Measurements from ENCODE around the gene PHACTR3.

Gene PHACTR3

GRCh38 chr20:59800309-59800708, 196.0 kb downstream of the PHACTR3 start:
- no peak for DNase-seq (ENCODE audit: low read depth)

- no peak for DNase-seq (ENCODE audit: low read depth)
These were observed 197.7 kb downstream of the PHACTR3 start for GRCh38 chr20:59802018-59802417.

DNA sequence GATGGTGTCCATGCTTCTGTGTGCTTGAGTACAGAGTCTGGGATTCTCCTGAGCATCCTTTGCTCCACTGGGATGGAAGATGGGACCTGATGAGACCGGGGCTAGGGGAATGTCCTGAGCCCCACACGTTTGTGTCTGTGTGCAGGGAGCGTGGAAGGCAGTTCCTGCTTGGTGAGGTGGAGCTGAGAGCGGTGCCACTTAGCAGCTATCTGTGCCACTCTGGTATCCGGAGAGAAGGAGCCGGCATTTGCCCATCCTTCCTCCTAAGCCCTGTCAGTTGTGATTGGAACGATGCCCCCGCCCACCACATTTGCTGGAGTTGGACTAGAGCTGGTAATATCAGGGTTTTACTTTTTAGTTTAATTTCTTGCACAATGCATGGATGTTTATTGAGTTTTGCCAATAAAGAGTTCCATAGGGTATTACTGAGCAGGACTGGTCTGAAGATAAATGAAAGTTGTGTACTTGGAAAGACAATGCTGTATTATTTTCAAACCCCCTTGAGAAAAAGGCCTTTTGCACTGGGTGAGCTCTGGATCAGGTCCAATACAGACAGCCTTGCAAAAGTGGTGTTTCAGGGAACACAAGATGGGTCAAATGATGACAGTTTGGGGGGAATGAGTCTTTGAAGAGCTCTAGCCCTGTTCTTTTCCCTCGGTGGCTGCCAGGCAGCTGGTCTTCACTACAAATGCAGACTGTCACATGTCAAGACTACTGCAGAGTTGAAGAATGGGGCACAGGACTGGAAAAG, 198.3 kb downstream of the PHACTR3 start:
- no peak for DNase-seq (ENCODE audit: low read depth)

DNA sequence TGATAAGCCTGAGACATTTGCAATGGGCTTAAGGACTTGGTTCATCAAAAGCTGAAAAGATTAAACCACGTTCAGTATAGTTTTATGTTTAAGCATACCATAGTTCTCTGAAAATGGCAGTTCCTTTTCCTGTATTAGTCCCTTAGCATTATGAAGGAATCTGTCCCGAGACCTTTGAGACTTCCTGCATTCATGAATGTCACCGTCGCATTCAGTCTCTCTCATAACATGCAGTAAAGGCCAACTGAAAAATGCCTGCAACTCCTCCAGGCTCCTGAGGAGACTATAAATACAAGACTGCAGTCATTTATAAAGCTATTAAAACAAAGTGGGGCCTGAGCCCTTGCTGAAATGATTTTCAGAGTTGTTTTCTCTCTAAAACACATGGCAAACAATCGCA, 200.0 kb downstream of the PHACTR3 start:
- no peak for DNase-seq (ENCODE audit: low read depth)

GRCh38 chr20:59804871-59805665, 200.7 kb downstream of the PHACTR3 start:
- no peak for DNase-seq (ENCODE audit: low read depth)

DNA sequence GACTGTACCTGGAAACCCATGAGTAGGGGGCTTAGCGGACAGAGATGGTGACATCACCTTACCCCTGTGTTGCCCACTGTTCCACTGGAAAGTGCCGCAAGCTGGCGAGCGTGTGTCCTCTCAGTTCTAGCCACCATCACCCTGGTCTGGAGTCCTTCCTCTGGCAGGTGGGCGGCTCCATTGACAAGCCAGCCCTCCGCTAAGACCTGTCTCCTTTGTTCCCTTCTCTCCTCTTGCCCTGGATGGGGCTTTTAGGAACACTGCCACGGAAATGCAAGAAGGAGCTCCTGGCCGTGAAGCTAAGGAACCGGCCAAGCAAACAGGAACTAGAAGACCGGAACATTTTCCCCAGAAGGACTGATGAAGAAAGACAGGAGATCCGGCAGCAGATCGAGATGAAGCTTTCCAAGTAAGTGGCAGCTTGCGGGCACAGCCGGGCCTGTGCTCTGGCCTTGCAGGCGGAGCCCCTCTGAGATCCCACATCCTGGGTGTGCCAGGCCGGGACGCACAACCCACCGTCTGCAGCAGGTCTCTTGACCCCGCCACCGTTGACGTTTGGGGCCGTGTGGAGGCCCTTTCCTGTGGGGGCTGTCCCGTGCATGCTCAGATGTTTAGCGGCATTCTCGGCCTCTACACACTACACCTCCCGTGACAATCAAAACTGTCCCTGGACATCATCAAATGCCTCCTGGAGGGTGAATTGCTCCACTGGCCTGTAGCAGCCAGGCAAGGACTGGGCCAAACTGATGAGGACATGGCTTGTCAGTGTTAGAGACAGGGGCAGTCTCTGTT, 201.6 kb downstream of the PHACTR3 start:
- no peak for DNase-seq (ENCODE audit: low read depth)

GRCh38 chr20:59806578-59806975, 202.2 kb downstream of the PHACTR3 start:
- DNase-seq (ENCODE audit: low read depth): no peak

DNA sequence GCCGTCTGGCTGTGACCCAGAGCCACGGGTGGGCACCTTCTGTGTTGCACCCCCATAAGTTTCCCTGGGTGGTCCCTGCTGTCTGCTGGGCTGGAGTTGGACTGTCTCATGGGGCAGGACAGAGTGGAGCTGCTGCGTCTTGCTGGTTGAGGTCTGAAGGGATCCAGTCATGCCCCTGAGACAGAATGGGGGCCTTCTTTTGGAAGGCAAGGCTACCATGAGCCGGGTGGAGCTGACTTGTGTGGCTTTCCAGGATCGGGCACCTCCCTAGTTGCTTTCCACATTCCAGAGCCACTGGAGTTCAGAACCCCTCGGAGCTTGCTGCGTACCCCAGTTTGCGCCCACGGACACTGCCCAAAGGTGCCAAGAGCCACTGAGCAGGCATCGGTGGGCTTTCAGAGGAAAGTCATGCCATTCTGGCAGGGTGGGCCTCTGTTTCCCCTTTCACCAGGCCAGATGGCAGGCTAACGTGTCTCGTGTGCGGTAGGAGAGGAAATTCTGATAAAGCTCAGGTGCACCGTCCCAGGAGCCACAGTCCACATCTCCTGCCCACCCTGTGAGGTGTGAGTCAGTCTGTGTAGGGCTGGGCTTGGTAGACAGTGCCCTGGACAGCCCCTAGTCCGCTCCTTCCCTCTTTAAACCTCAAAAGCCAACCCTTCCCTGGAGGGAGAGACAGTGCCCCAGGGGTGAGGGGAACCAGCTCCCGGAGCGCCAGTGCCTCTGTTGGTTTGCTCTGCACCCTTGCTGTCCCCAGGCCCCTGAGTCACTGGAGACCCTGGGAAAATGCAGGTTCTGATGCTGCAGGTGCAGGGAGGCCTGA, 203.8 kb downstream of the PHACTR3 start:
- DNase-seq (ENCODE audit: low read depth): no peak

- no peak for DNase-seq (ENCODE audit: low read depth)
These were observed 204.5 kb downstream of the PHACTR3 start for GRCh38 chr20:59808729-59809381.

GRCh38 chr20:59809630-59810448, 205.5 kb downstream of the PHACTR3 start:
- DNase-seq (ENCODE audit: low read depth): no peak

DNA sequence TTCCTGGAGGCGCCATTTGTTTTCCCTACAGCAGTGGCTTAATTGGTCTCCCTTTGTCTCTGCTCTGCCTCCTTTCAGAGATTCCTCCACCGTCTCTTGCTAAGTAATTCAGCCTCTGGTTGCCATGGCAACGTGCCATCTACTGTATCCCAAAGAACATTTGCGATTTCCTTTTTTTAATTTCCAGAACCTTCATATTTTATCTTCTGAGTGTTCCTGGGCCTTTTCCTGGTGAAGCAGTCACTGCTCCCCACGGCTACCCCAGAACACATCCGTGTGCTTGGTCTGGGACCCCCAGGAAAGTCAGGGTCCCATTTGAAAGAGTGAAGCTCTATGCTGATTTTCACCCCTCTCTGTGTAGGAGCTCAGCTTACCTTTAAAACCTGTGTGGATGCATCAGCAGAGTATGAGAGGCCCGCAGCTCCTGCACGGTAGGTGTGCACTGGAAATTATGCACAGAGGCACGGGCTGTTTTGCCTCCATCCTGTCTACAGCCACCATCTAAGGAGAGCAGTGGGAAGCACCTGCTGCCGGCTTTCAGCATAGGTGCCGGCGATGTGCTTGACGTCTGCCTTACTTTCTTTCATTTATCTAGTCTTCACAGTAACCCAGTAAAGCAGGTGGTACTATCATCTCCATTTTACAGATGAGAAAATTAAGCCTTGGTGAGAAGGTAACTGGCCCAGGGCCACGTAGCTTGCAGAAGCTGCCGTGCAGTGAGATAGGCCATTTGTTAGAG, 206.3 kb downstream of the PHACTR3 start:
- no peak for DNase-seq (ENCODE audit: low read depth)

DNA sequence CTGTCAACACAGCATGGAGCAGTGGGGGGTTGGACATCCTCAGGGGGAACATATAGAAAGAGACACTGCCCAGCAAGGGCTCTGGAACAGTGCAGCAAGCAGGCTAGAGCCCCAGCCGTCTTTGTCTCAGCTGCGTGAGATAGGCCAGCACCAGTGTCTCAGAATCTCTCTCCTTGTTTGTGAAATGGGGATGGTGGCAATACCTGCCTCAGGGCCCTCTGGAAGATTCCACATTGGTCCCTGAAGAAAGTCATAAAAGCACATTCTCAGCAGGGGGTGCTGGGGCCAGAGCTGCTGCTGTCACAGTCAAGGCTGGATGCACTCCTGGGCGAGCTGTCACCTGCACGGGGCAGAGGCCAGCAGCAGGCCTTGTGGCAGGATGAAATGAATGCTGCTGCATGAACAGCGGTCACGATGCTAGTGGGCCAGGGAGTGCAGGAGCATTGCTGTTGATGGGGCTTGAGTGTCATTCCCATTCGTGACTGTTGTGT, 207.4 kb downstream of the PHACTR3 start:
- no peak for DNase-seq (ENCODE audit: low read depth)

- DNase-seq (ENCODE audit: low read depth): no peak
These were observed 208.2 kb downstream of the PHACTR3 start for GRCh38 chr20:59812286-59813125.

- DNase-seq (ENCODE audit: low read depth): no peak
These were observed 209.0 kb downstream of the PHACTR3 start for GRCh38 chr20:59813126-59813947.

- no peak for DNase-seq (ENCODE audit: low read depth)
These were observed 209.9 kb downstream of the PHACTR3 start for GRCh38 chr20:59813948-59814839.

GRCh38 chr20:59814840-59815340, 210.6 kb downstream of the PHACTR3 start:
- DNase-seq (ENCODE audit: low read depth): no peak

Measured in T follicular helper cell (primary cell).